HepG2 (cell line): ENCODE measurements around the gene GFER. TPM values are rescaled to one million over a fixed set of nuclear protein-coding genes. Genes with fewer than 3 reads are reported as not detected.
A peak's percentile ranks its signal among the peaks of the same experiment; 100 is the strongest.

Experiments
- ATAC-seq: fragments of 200-7000 bp; cut with Tn5 transposase; 3 replicates; pipeline ENCODE4 v1.9.1; 2020; ENCODE audit warnings: mild to moderate bottlenecking, moderate library complexity
- BruUV-seq: library from RNA; stranded (reverse); fragments of 400-500 nt; replicated peaks from 2 replicates; lab custom pipeline; 2021; lab: Mats Ljungman, UMichigan
- CTCF ChIA-PET: fragments of 300-600 bp; formaldehyde crosslinking; extraction: SDS; loops from one replicate; lab custom pipeline; 2021; ENCODE audit warnings: low total read pairs, inconsistent platforms, low intra/inter-chr PET ratio; lab: Yijun Ruan, JAX
- POLR2A ChIA-PET: fragments of 350-600 bp; sonication (Branson Sonifier 250); formaldehyde crosslinking; loops from one replicate; lab custom pipeline; 2020; ENCODE audit warnings: antibody characterized with exemption, inconsistent platforms; lab: Yijun Ruan, JAX
- DNase-seq: peaks from one replicate; pipeline ENCODE4 v3.0.0-alpha.2; 2015; ENCODE audit warnings: low spot score
- FAIRE-seq: peaks from 3 replicates; lab custom pipeline; 2011; peaks lifted over from hg19 to GRCh38; lab: Jason Lieb, UNC
- H2AFZ ChIP-seq: one replicate; pipeline ENCODE4 v1.6.1; 2011; ENCODE audit warnings: low read length, inconsistent platforms
- H3K27ac ChIP-seq: fragments of 300-600 bp; 3 replicates; pipeline ENCODE4 v1.8.0; 2011; ENCODE audit warnings: mixed run types, mild to moderate bottlenecking, mixed read lengths, low read length, inconsistent platforms; ENCODE audit not compliant: insufficient read depth; ENCODE audit errors: extremely low read length
- H3K27me3 ChIP-seq, 2 experiments: fragments of 200-600 bp in 1 of 2; 2 replicates in 1 of 2; 3 replicates in 1 of 2; pipeline versions ENCODE4 v1.6.0 to v1.8.0; 2011; ENCODE audit warnings: low read length in 2 of 2, mild to moderate bottlenecking in 2 of 2, moderate library complexity in 2 of 2, inconsistent platforms in 1 of 2; ENCODE audit not compliant: insufficient read depth in 2 of 2, control insufficient read depth in 1 of 2
- H3K36me3 ChIP-seq, 2 experiments: fragments of 200-600 bp in 1 of 2; replicated peaks in 1 of 2; 2 replicates in 1 of 2; 3 replicates in 1 of 2; pipeline versions ENCODE4 v1.5.1 to v1.8.0; 2011; ENCODE audit warnings: low read length in 2 of 2, inconsistent platforms in 1 of 2; ENCODE audit not compliant: insufficient read depth in 2 of 2, control insufficient read depth in 1 of 2
- H3K4me1 ChIP-seq: 2 replicates; pipeline ENCODE4 v1.5.1; 2012; ENCODE audit warnings: low read length, inconsistent platforms; ENCODE audit not compliant: insufficient read depth
- H3K4me2 ChIP-seq: 2 replicates; pipeline ENCODE4 v1.6.0; 2011; ENCODE audit warnings: low read depth, low read length, inconsistent platforms
- H3K4me3 ChIP-seq, 3 experiments: fragments of 200-600 bp in 1 of 3; sonication (generic), shearing (Covaris generic) in 1 of 3; replicated peaks in 1 of 3; 2 replicates each; pipeline ENCODE4 v1.5.1; 2011 to 2016; ENCODE audit warnings: low read length in 3 of 3, inconsistent platforms in 2 of 3, low read depth in 2 of 3, mild to moderate bottlenecking in 2 of 3, control low read depth in 1 of 3, mixed read lengths in 1 of 3; ENCODE audit not compliant: insufficient read depth in 1 of 3
- H3K79me2 ChIP-seq: one replicate; pipeline ENCODE4 v1.6.1; 2011; ENCODE audit warnings: low read length, inconsistent platforms; ENCODE audit not compliant: insufficient read depth
- H3K9ac ChIP-seq: 2 replicates; pipeline ENCODE4 v1.6.0; 2011; ENCODE audit warnings: mild to moderate bottlenecking, low read depth, low read length, inconsistent platforms; ENCODE audit not compliant: insufficient read depth
- H3K9me3 ChIP-seq: 2 replicates; pipeline ENCODE4 v1.5.1; 2012; ENCODE audit warnings: mild to moderate bottlenecking, low read length
- H4K20me1 ChIP-seq: 2 replicates; pipeline ENCODE4 v1.6.0; 2011; ENCODE audit warnings: inconsistent platforms, mild to moderate bottlenecking, low read length, moderate library complexity; ENCODE audit not compliant: insufficient read depth
- FUBP1 ChIP-seq: sonication (generic); formaldehyde crosslinking; IDR thresholded peaks from 2 replicates; pipeline ENCODE4 v1.5.1; 2020; ENCODE audit warnings: missing genetic modification reagents, mild to moderate bottlenecking, borderline replicate concordance
- MAX ChIP-seq: IDR thresholded peaks from 2 replicates; pipeline ENCODE4 v1.6.1; 2012; ENCODE audit warnings: inconsistent platforms
- MYC ChIP-seq: sonication (generic); formaldehyde crosslinking; IDR thresholded peaks from 2 replicates; pipeline ENCODE4 v1.9.0; 2021; ENCODE audit warnings: missing genetic modification reagents, borderline replicate concordance
- SOX6 ChIP-seq, 2 experiments: fragments of 450-650 bp in 1 of 2; sonication (generic) in 1 of 2; formaldehyde crosslinking in 1 of 2; IDR thresholded peaks; 2 replicates each; pipeline versions ENCODE4 v1.4.0 to v1.6.1; 2017 to 2020; ENCODE audit warnings: antibody characterized with exemption in 1 of 2, mild to moderate bottlenecking in 1 of 2, missing genetic modification reagents in 1 of 2
- SPEN ChIP-seq: sonication (generic); formaldehyde crosslinking; IDR thresholded peaks from 2 replicates; pipeline ENCODE4 v1.5.1; 2020; ENCODE audit warnings: low read depth, mild to moderate bottlenecking, missing genetic modification reagents
- ZBTB43 ChIP-seq: sonication (generic); formaldehyde crosslinking; conservative IDR thresholded peaks from 2 replicates; pipeline ENCODE4 v1.4.0; 2020; ENCODE audit warnings: missing genetic modification reagents
- ZC3H4 ChIP-seq: sonication (generic); formaldehyde crosslinking; IDR thresholded peaks from 2 replicates; pipeline ENCODE4 v1.4.0; 2020; ENCODE audit warnings: missing genetic modification reagents, borderline replicate concordance
- ZSCAN21 ChIP-seq: sonication (generic); formaldehyde crosslinking; IDR thresholded peaks from 2 replicates; pipeline ENCODE4 v1.8.0; 2022; ENCODE audit warnings: mild to moderate bottlenecking, missing genetic modification reagents, moderate library complexity, borderline replicate concordance
- WGBS: methylation state at CpG from one replicate; pipeline ENCODE4 v1.1.6; 2017; ENCODE audit warnings: low lambda C conversion rate; 5-methylcytosine and 5-hydroxymethylcytosine counted together
- in situ Hi-C: cut with HindIII; loops from 2 replicates; pipeline ENCODE4 v1.10.0; 2017; ENCODE audit warnings: low pct_unique_long_range_greater_than_20kb; ENCODE audit not compliant: extremely low pct_ligation_motif_present
- intact Hi-C: fragments of 100-400 bp; cut with micrococcal nuclease; formaldehyde crosslinking; loops from one replicate; pipeline ENCODE4 v1.10.0; 2022; ENCODE audit not compliant: unreplicated experiment
- polyA plus RNA-seq, 8 experiments: library from polyadenylated mRNA; depleted of rRNA in 3 of 8; stranded (reverse) in 7 of 8; unstranded in 1 of 8; fragments of >200 nt; fragmentation: Illumina TruSeq in 4 of 8; extraction: Trizol in 4 of 8; gene quantifications; 2 replicates each; pipeline versions ENCODE4 v1.2.1 to v1.2.3, GENCODE V29; 2011 to 2016; ENCODE audit warnings: low read depth in 4 of 8, missing spikeins in 1 of 8, mixed read lengths in 1 of 8; ENCODE audit not compliant: insufficient read depth in 1 of 8
- total RNA-seq, 5 experiments: library from RNA; depleted of rRNA; stranded (reverse); fragments of >200 nt; fragmentation: Illumina TruSeq; extraction: Trizol; gene quantifications; 2 replicates each; pipeline ENCODE4 v1.2.3, GENCODE V29; 2016; ENCODE audit warnings: low read depth in 1 of 5
- TF ChIP-seq, protein P1 (sequence below): sonication (generic); formaldehyde crosslinking; IDR thresholded peaks from 2 replicates; pipeline ENCODE4 v1.4.0; 2020; ENCODE audit warnings: missing genetic modification reagents
- TF ChIP-seq, protein P2 (sequence below), 2 experiments: sonication (generic) in 1 of 2; formaldehyde crosslinking in 1 of 2; IDR thresholded peaks; 2 replicates each; pipeline versions ENCODE4 v1.5.1 to v1.6.1; 2011 to 2020; ENCODE audit warnings: borderline replicate concordance in 1 of 2, low read depth in 1 of 2, low read length in 1 of 2, mild to moderate bottlenecking in 1 of 2, missing genetic modification reagents in 1 of 2, moderate library complexity in 1 of 2

GFER gene
- total and polyA plus RNA-seq, 2 of the 13 experiments (the other 11 are each of a cell fraction or from before 2014, with no cell fraction given) = 28.6 to 71.7 TPM

- H3K36me3 ChIP-seq = peaks cover 6 to 9% of the 10 kb centered on the region in 2 experiments; a peak in 4 of 5 replicates
- WGBS = 59% methylated on average over 5 of the region's 18 CpGs
- ChIA-PET CTCF (no interaction called here), POLR2A (interaction anchor here (0.8 to 2.0 kb wide), 7 partner anchors 13 to 164 kb away, joined by 3 to 13 read pairs (median 5); partner anchors contain the start of genes RPS2 and TRAF7)
- ATAC-seq = peak; percentile 14; the same call in 2 of the 3 replicates
- H4K20me1 ChIP-seq = no peaks in the 10 kb centered on the region
- H3K9ac ChIP-seq = peak overlapping the region; percentile 60; the same call in 1 of the 2 replicates
- no peak overlapping the region for H2AFZ ChIP-seq
- intact Hi-C loops = no loop called here
- no peak for FAIRE-seq
- no TSS peak for BruUV-seq
- peak overlapping the region; percentile 60 to 82 (median 77) for H3K4me3 ChIP-seq
- peak overlapping the region; percentile 95 for H3K4me2 ChIP-seq
- peaks cover 0 to 8% of the 10 kb centered on the region in 2 experiments; a peak in 2 of 5 replicates for H3K27me3 ChIP-seq
- no peak overlapping the region for H3K27ac ChIP-seq
- H3K4me1 ChIP-seq = peaks cover 57% of the 10 kb centered on the region
- no peak for DNase-seq
- H3K79me2 ChIP-seq = no peaks in the 10 kb centered on the region
- no peaks in the 10 kb centered on the region for H3K9me3 ChIP-seq
- in situ Hi-C loops = no loop called here
- TF ChIP-seq, protein P1, sequence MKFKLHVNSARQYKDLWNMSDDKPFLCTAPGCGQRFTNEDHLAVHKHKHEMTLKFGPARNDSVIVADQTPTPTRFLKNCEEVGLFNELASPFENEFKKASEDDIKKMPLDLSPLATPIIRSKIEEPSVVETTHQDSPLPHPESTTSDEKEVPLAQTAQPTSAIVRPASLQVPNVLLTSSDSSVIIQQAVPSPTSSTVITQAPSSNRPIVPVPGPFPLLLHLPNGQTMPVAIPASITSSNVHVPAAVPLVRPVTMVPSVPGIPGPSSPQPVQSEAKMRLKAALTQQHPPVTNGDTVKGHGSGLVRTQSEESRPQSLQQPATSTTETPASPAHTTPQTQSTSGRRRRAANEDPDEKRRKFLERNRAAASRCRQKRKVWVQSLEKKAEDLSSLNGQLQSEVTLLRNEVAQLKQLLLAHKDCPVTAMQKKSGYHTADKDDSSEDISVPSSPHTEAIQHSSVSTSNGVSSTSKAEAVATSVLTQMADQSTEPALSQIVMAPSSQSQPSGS (CRISPR knock-in tag) = no peak
- TF ChIP-seq ZSCAN21 (CRISPR knock-in tag) (0 out of 2 replicates have a peak, but pooled peaks have one; percentile 19), ZC3H4 (no peak), MYC (CRISPR knock-in tag) (0 out of 2 replicates have a peak, but pooled peaks have one; percentile 7), MAX (peak; percentile 51), SOX6 (IDR thresholded peaks at IDR 0.05) (no peak), SOX6 (CRISPR knock-in tag; IDR thresholded peaks at IDR 0.05) (no peak), FUBP1 (no peak), ZBTB43 (CRISPR knock-in tag) (no peak), SPEN (CRISPR knock-in tag) (peak; percentile 21; the same call in 1 of the 2 replicates)
- TF ChIP-seq, protein P2, sequence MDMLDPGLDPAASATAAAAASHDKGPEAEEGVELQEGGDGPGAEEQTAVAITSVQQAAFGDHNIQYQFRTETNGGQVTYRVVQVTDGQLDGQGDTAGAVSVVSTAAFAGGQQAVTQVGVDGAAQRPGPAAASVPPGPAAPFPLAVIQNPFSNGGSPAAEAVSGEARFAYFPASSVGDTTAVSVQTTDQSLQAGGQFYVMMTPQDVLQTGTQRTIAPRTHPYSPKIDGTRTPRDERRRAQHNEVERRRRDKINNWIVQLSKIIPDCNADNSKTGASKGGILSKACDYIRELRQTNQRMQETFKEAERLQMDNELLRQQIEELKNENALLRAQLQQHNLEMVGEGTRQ (IDR thresholded peaks at IDR 0.05; ENCODE audit: low read depth, low read length) = peak; percentile 46; the same call in 1 of the 2 replicates
- TF ChIP-seq, protein P2 (CRISPR knock-in tag; IDR thresholded peaks at IDR 0.05; ENCODE audit: borderline replicate concordance) = 0 out of 2 replicates have a peak, but pooled peaks have one; percentile 14
Measured at GRCh38 chr16:1991135-1991551, 7.2 kb downstream of the GFER start.
